Stimulated activated naive CD8-positive, alpha-beta T cell treated with anti-CD3 and anti-CD28 coated beads, Interleukin-15, Interleukin-2, amounts not matched to agents 100 U/mL and 50 U/mL, for 24 hours (primary cell): ENCODE results near the gene PPIP5K1.
"Not testable (repeated sequence)": the region's sequence is repeated elsewhere in the genome, so short reads cannot be mapped to it uniquely, and the experiment has no call there.

Source experiments
- ATAC-seq: fragments of 150-1000 bp; cut with Tn5 transposase; one replicate; pipeline ENCODE4 v1.10.0; 2021
- DNase-seq: peaks from one replicate; pipeline ENCODE4 v3.0.0; 2021

Gene PPIP5K1

GRCh38 chr15:43545426-43545825, 44.6 kb downstream of the PPIP5K1 start:
- ATAC-seq (no peak), DNase-seq (no peak)

GRCh38 chr15:43544266-43544665, 45.7 kb downstream of the PPIP5K1 start:
- ATAC-seq (no peak), DNase-seq (no peak)

- DNase-seq, result no peak
These were observed 48.2 kb downstream of the PPIP5K1 start for GRCh38 chr15:43541785-43542184.

GRCh38 chr15:43538091-43538490, 51.9 kb downstream of the PPIP5K1 start:
- DNase-seq, result no peak
- no peak for ATAC-seq

More at GRCh38 chr15:43541785-43542184, 48.2 kb downstream of the PPIP5K1 start:
- no peak for ATAC-seq

- ATAC-seq (no peak), DNase-seq (no peak)
These were observed 55.1 kb downstream of the PPIP5K1 start for GRCh38 chr15:43534897-43535296.

- not testable (repeated sequence) for ATAC-seq, DNase-seq
These were observed 57.2 kb downstream of the PPIP5K1 start for GRCh38 chr15:43532826-43533225.

- ATAC-seq (no peak), DNase-seq (no peak)
These were observed 58.9 kb downstream of the PPIP5K1 start for GRCh38 chr15:43531018-43531670.

GRCh38 chr15:43529587-43530345, 60.2 kb downstream of the PPIP5K1 start:
- no peak for DNase-seq
- no peak for ATAC-seq

GRCh38 chr15:43529141-43529540, 60.9 kb downstream of the PPIP5K1 start:
- DNase-seq (no peak), ATAC-seq (no peak)

- no peak for DNase-seq
These were observed 61.4 kb downstream of the PPIP5K1 start for GRCh38 chr15:43528542-43529007.

GRCh38 chr15:43527802-43528541, 62.0 kb downstream of the PPIP5K1 start:
- DNase-seq (no peak), ATAC-seq (no peak)

More at GRCh38 chr15:43528542-43529007, 61.4 kb downstream of the PPIP5K1 start:
- no peak for ATAC-seq

- DNase-seq (no peak), ATAC-seq (no peak)
These were observed 62.8 kb downstream of the PPIP5K1 start for GRCh38 chr15:43527016-43527801.

GRCh38 chr15:43526261-43526930, 63.6 kb downstream of the PPIP5K1 start:
- ATAC-seq (no peak), DNase-seq (no peak)

GRCh38 chr15:43525131-43525530, 64.9 kb downstream of the PPIP5K1 start:
- DNase-seq, result no peak
- no peak for ATAC-seq

- DNase-seq (no peak), ATAC-seq (no peak)
These were observed 65.7 kb downstream of the PPIP5K1 start for GRCh38 chr15:43524254-43524845.

GRCh38 chr15:43523646-43524045, 66.4 kb downstream of the PPIP5K1 start:
- no peak for ATAC-seq
- DNase-seq, result no peak

GRCh38 chr15:43522247-43522646, 67.8 kb downstream of the PPIP5K1 start:
- no peak for DNase-seq
- no peak for ATAC-seq

GRCh38 chr15:43521419-43521818, 68.6 kb downstream of the PPIP5K1 start:
- no peak for DNase-seq
- no peak for ATAC-seq

- DNase-seq, result no peak
- ATAC-seq, result no peak
These were observed 69.9 kb downstream of the PPIP5K1 start for GRCh38 chr15:43520138-43520537.

- DNase-seq, result no peak
These were observed 70.8 kb downstream of the PPIP5K1 start for GRCh38 chr15:43519196-43519595.

GRCh38 chr15:43518197-43518761, 71.7 kb downstream of the PPIP5K1 start:
- peak; percentile 16 for DNase-seq
- peak; percentile 10 for ATAC-seq

More at GRCh38 chr15:43519196-43519595, 70.8 kb downstream of the PPIP5K1 start:
- ATAC-seq, result no peak
